ENCODE measurements around the gene CTBP1.

- TF ChIP-seq PATZ1 (CRISPR knock-in tag; IDR thresholded peaks at IDR 0.05; ENCODE audit: borderline replicate concordance) (no peak), ELK1 (CRISPR knock-in tag; IDR thresholded peaks at IDR 0.05) (no peak)
These were observed 2.6 kb downstream of the CTBP1 start for GRCh38 chr4:1246111-1246881.

Measured in K562 (cell line).